ENCODE measurements around the gene XAGE3. TPM values are rescaled to one million over a fixed set of nuclear protein-coding genes. Genes with fewer than 3 reads are reported as not detected.
A peak's percentile ranks its signal among the peaks of the same experiment; 100 is the strongest.

XAGE3 gene
- total RNA-seq, 1 donor from 2014 or later = not detected

DNA sequence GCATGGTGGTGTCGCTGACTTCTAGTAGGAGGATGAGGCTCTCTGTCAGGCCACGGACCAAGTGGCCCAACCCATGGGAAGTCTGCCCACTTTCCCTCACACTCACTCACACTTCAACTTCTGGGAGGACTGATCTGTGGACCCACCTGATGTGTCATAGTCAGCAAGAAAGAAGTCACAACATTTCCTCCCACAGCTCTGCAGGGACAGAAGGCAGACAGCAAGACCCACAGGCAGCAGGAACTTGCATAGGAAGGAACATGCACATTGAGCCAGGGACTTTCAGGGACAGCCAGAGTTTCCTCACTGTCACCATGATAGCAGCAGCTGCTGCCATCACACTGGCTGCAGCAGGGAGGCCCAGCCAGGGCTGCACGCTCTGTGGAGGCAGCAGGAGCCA, 37.3 kb downstream of the XAGE3 start:
- Histone ChIP-seq H3K27ac (ENCODE audit: low read depth, low read length) (no peak overlapping the region), H3K9ac (ENCODE audit: low read length) (no peak overlapping the region), H3K27me3 (ENCODE audit: insufficient read depth, low read length) (no peaks in the 10 kb centered on the region), H3K9me3 (ENCODE audit: insufficient read depth, low read depth, low read length) (no peaks in the 10 kb centered on the region), H4K20me1 (ENCODE audit: insufficient read depth, low read length) (no peaks in the 10 kb centered on the region), H3K79me2 (ENCODE audit: insufficient read depth, low read length) (no peaks in the 10 kb centered on the region), H3K36me3 (ENCODE audit: insufficient read depth, low read length) (no peaks in the 10 kb centered on the region), H3K4me1 (ENCODE audit: insufficient read depth, low read length) (no peaks in the 10 kb centered on the region), H3K4me3 (ENCODE audit: insufficient read depth, low read depth, low read length) (no peak overlapping the region), H2AFZ (ENCODE audit: low read depth, low read length) (no peak overlapping the region), H3K4me2 (ENCODE audit: low read length) (no peak overlapping the region)
- TF ChIP-seq CTCF (IDR thresholded peaks at IDR 0.05; ENCODE audit: insufficient read depth, low read depth, low read length) (no peak), EZH2 (IDR thresholded peaks at IDR 0.05; ENCODE audit: insufficient read depth, low read length) (no peak)
- FAIRE-seq (no peak), DNase-seq (ENCODE audit: low read depth) (no peak)
- H3K27me3 Mint-ChIP-seq (ENCODE audit: low read depth, unreplicated experiment) = peaks cover 5% of the 10 kb centered on the region
- H3K36me3 Mint-ChIP-seq (ENCODE audit: low read depth, unreplicated experiment) = no peaks in the 10 kb centered on the region
- no peaks in the 10 kb centered on the region for H3K9me3 Mint-ChIP-seq (ENCODE audit: unreplicated experiment)
- no peaks in the 10 kb centered on the region for H3K4me1 Mint-ChIP-seq (ENCODE audit: low read depth, unreplicated experiment)
- H3K27ac Mint-ChIP-seq (ENCODE audit: unreplicated experiment) = no peak overlapping the region
- no peak overlapping the region for H3K4me3 Mint-ChIP-seq (ENCODE audit: unreplicated experiment)

- Mint-ChIP-seq H3K27ac (ENCODE audit: unreplicated experiment) (no peak overlapping the region), H3K9me3 (ENCODE audit: unreplicated experiment) (no peaks in the 10 kb centered on the region), H3K27me3 (ENCODE audit: low read depth, unreplicated experiment) (peaks cover 2% of the 10 kb centered on the region), H3K4me3 (ENCODE audit: unreplicated experiment) (no peak overlapping the region), H3K36me3 (ENCODE audit: low read depth, unreplicated experiment) (no peaks in the 10 kb centered on the region), H3K4me1 (ENCODE audit: low read depth, unreplicated experiment) (no peaks in the 10 kb centered on the region)
- no peak overlapping the region for H3K9ac ChIP-seq (ENCODE audit: low read length)
- no peaks in the 10 kb centered on the region for H3K79me2 ChIP-seq (ENCODE audit: insufficient read depth, low read length)
- FAIRE-seq (peak; percentile 79), DNase-seq (ENCODE audit: low read depth) (no peak)
- TF ChIP-seq CTCF (IDR thresholded peaks at IDR 0.05; ENCODE audit: insufficient read depth, low read depth, low read length) (no peak), EZH2 (IDR thresholded peaks at IDR 0.05; ENCODE audit: insufficient read depth, low read length) (no peak)
- no peak overlapping the region for H2AFZ ChIP-seq (ENCODE audit: low read depth, low read length)
- H3K36me3 ChIP-seq (ENCODE audit: insufficient read depth, low read length) = no peaks in the 10 kb centered on the region
- H3K4me1 ChIP-seq (ENCODE audit: insufficient read depth, low read length) = no peaks in the 10 kb centered on the region
- no peaks in the 10 kb centered on the region for H3K9me3 ChIP-seq (ENCODE audit: insufficient read depth, low read depth, low read length)
- no peaks in the 10 kb centered on the region for H4K20me1 ChIP-seq (ENCODE audit: insufficient read depth, low read length)
- no peak overlapping the region for H3K4me3 ChIP-seq (ENCODE audit: insufficient read depth, low read depth, low read length)
- no peak overlapping the region for H3K27ac ChIP-seq (ENCODE audit: low read depth, low read length)
- H3K4me2 ChIP-seq (ENCODE audit: low read length) = no peak overlapping the region
- no peaks in the 10 kb centered on the region for H3K27me3 ChIP-seq (ENCODE audit: insufficient read depth, low read length)
These were observed 43.3 kb downstream of the XAGE3 start for GRCh38 chrX:52824608-52825007.

GRCh38 chrX:52821079-52821760, 46.7 kb downstream of the XAGE3 start:
- Histone ChIP-seq H3K9me3 (ENCODE audit: insufficient read depth, low read depth, low read length) (no peaks in the 10 kb centered on the region), H2AFZ (ENCODE audit: low read depth, low read length) (no peak overlapping the region), H3K27me3 (ENCODE audit: insufficient read depth, low read length) (no peaks in the 10 kb centered on the region), H3K4me3 (ENCODE audit: insufficient read depth, low read depth, low read length) (no peak overlapping the region), H3K36me3 (ENCODE audit: insufficient read depth, low read length) (no peaks in the 10 kb centered on the region), H3K79me2 (ENCODE audit: insufficient read depth, low read length) (no peaks in the 10 kb centered on the region), H3K9ac (ENCODE audit: low read length) (no peak overlapping the region), H3K27ac (ENCODE audit: low read depth, low read length) (no peak overlapping the region), H3K4me2 (ENCODE audit: low read length) (no peak overlapping the region), H4K20me1 (ENCODE audit: insufficient read depth, low read length) (no peaks in the 10 kb centered on the region), H3K4me1 (ENCODE audit: insufficient read depth, low read length) (no peaks in the 10 kb centered on the region)
- Mint-ChIP-seq H3K4me3 (ENCODE audit: unreplicated experiment) (no peak overlapping the region), H3K4me1 (ENCODE audit: low read depth, unreplicated experiment) (no peaks in the 10 kb centered on the region), H3K9me3 (ENCODE audit: unreplicated experiment) (no peaks in the 10 kb centered on the region), H3K27me3 (ENCODE audit: low read depth, unreplicated experiment) (peaks cover 4% of the 10 kb centered on the region), H3K27ac (ENCODE audit: unreplicated experiment) (no peak overlapping the region), H3K36me3 (ENCODE audit: low read depth, unreplicated experiment) (no peaks in the 10 kb centered on the region)
- FAIRE-seq (no peak), DNase-seq (ENCODE audit: low read depth) (no peak)
- no peak for TF ChIP-seq CTCF (IDR thresholded peaks at IDR 0.05; ENCODE audit: insufficient read depth, low read depth, low read length)
- TF ChIP-seq EZH2 (IDR thresholded peaks at IDR 0.05; ENCODE audit: insufficient read depth, low read length) = no peak

Measured in astrocyte (in vitro differentiated cells and primary cell).